Measurements from ENCODE around the gene DDX56.
A peak's percentile ranks its signal among the peaks of the same experiment; 100 is the strongest.

The DDX56 gene
- long read RNA-seq, donor 1, transcript DDX56-201 (14 exons, 2,336 nt), result major isoform, 20 of 33 reads
- long read RNA-seq, donor 1, partial matches to known transcripts, result 10 of 33 reads
- long read RNA-seq, donor 1, other reads (novel, unspliced or antisense), result 0 of 33 reads
- long read RNA-seq, donor 2, transcript DDX56-201 (14 exons, 2,336 nt), result major isoform, 6 of 15 reads
- long read RNA-seq, donor 2, partial matches to known transcripts, result 8 of 15 reads
- long read RNA-seq, donor 2, other reads (novel, unspliced or antisense), result 0 of 15 reads
- long read RNA-seq, donor 3, partial matches to known transcripts, result 0 of 2 reads
- long read RNA-seq, donor 3, other reads (novel, unspliced or antisense), result 0 of 2 reads
- long read RNA-seq, donor 4, transcript DDX56-201 (14 exons, 2,336 nt), result major isoform, 16 of 27 reads
- long read RNA-seq, donor 4, partial matches to known transcripts, result 8 of 27 reads
- long read RNA-seq, donor 4, other reads (novel, unspliced or antisense), result 0 of 27 reads
- long read RNA-seq, donor 5, transcript DDX56-201 (14 exons, 2,336 nt), result major isoform, 12 of 24 reads
- long read RNA-seq, donor 5, partial matches to known transcripts, result 11 of 24 reads
- long read RNA-seq, donor 5, other reads (novel, unspliced or antisense), result 0 of 24 reads
- long read RNA-seq, donor 6, transcript DDX56-201 (14 exons, 2,336 nt), result major isoform, 10 of 11 reads
- long read RNA-seq, donor 6, partial matches to known transcripts, result 0 of 11 reads
- long read RNA-seq, donor 6, other reads (novel, unspliced or antisense), result 0 of 11 reads
- long read RNA-seq, donor 7, transcript DDX56-201 (14 exons, 2,336 nt), result major isoform, 15 of 33 reads
- long read RNA-seq, donor 7, partial matches to known transcripts, result 15 of 33 reads
- long read RNA-seq, donor 7, other reads (novel, unspliced or antisense), result 0 of 33 reads
- long read RNA-seq, donor 8, transcript DDX56-201 (14 exons, 2,336 nt), result major isoform, 14 of 21 reads
- long read RNA-seq, donor 8, partial matches to known transcripts, result 6 of 21 reads
- long read RNA-seq, donor 8, other reads (novel, unspliced or antisense), result 0 of 21 reads

GRCh38 chr7:44573464-44574286 lies at the start of gene DDX56:
Gene DDX56, minus strand, starts transcription at chr7:44573908. Its CDS starts 13 bp downstream, at chr7:44573895.
- peak; percentile 78 for DNase-seq

- DNase-seq, result no peak
Measured at GRCh38 chr7:44622342-44623151, 48.8 kb upstream of the DDX56 start.

- no peak for DNase-seq
Measured at GRCh38 chr7:44621750-44622103, 48.0 kb upstream of the DDX56 start.

- DNase-seq, result no peak
Measured at GRCh38 chr7:44621034-44621749, 47.5 kb upstream of the DDX56 start.

- no peak for DNase-seq
Measured at GRCh38 chr7:44618753-44619152, 45.0 kb upstream of the DDX56 start.

- no peak for DNase-seq
Measured at GRCh38 chr7:44618045-44618444, 44.3 kb upstream of the DDX56 start.

- DNase-seq, result no peak
Measured at GRCh38 chr7:44617225-44617890, 43.6 kb upstream of the DDX56 start.

- DNase-seq, result no peak
Measured at GRCh38 chr7:44616545-44616944, 42.8 kb upstream of the DDX56 start.

GRCh38 chr7:44615793-44616192 lies 42.1 kb upstream of the DDX56 start:
- DNase-seq, result no peak

GRCh38 chr7:44615149-44615611 lies 41.5 kb upstream of the DDX56 start:
- no peak for DNase-seq

GRCh38 chr7:44609829-44610228 lies 36.1 kb upstream of the DDX56 start:
- DNase-seq, result no peak

- DNase-seq, result no peak
Measured at GRCh38 chr7:44608916-44609648, 35.4 kb upstream of the DDX56 start.

GRCh38 chr7:44607141-44608068 lies 33.7 kb upstream of the DDX56 start:
- no peak for DNase-seq

- DNase-seq, result peak; percentile 100
Measured at GRCh38 chr7:44606341-44607140, 32.8 kb upstream of the DDX56 start, which contains the start of gene OGDH. Gene OGDH, plus strand, starts transcription at chr7:44606627. Its CDS starts 17,717 bp downstream, at chr7:44624344.

- no peak for DNase-seq
Measured at GRCh38 chr7:44604941-44605340, 31.2 kb upstream of the DDX56 start.

GRCh38 chr7:44603193-44603592 lies 29.5 kb upstream of the DDX56 start:
- DNase-seq, result no peak

- no peak for DNase-seq
Measured at GRCh38 chr7:44602576-44602910, 28.8 kb upstream of the DDX56 start.
